ENCODE measurements around the gene NTN1. TPM values are rescaled to one million over a fixed set of nuclear protein-coding genes. Genes with fewer than 3 reads are reported as not detected.

NTN1 gene
- total RNA-seq, 1 experiment from 2014 or later, result 1.2 TPM

GRCh38 chr17:9140550-9141424 is 119.5 kb downstream of the NTN1 start:
- Histone ChIP-seq H3K27me3 (ENCODE audit: insufficient read depth, low read length) (no peaks in the 10 kb centered on the region), H3K4me2 (ENCODE audit: insufficient read depth, insufficient read length, low read length) (no peak overlapping the region), H2AK5ac (ENCODE audit: insufficient read length, low read length) (no peak overlapping the region), H4K91ac (ENCODE audit: insufficient read length, low read depth, low read length) (no peak overlapping the region), H3K18ac (ENCODE audit: insufficient read length, low read depth, low read length) (no peak overlapping the region), H2BK120ac (ENCODE audit: low read depth, low read length, poor library complexity, severe bottlenecking) (no peak overlapping the region), H3K27ac (ENCODE audit: insufficient read length, low read depth, low read length) (no peak overlapping the region), H4K8ac (replicated peaks; ENCODE audit: insufficient read length, low read depth, low read length) (no peak overlapping the region), H3K9ac (ENCODE audit: extremely low read depth, insufficient read length, low read length) (no peak overlapping the region), H2AFZ (ENCODE audit: low read length) (no peak overlapping the region), H3K23ac (ENCODE audit: insufficient read length, low read depth, low read length) (no peak overlapping the region), H3K56ac (ENCODE audit: insufficient read length, low read depth, low read length) (no peak overlapping the region), H3K23me2 (ENCODE audit: insufficient read length, low read depth, low read length, poor library complexity, severe bottlenecking) (no peaks in the 10 kb centered on the region), H3K79me1 (ENCODE audit: insufficient read depth, low read depth, low read length, poor library complexity, severe bottlenecking) (no peaks in the 10 kb centered on the region), H4K5ac (ENCODE audit: insufficient read length, low read depth, low read length) (no peak overlapping the region), H3K14ac (ENCODE audit: insufficient read depth, low read length) (no peak overlapping the region; the same call in 1 of the 2 replicates), H3K9me3 (ENCODE audit: control insufficient read depth, low read depth, low read length) (no peaks in the 10 kb centered on the region), H3T11ph (ENCODE audit: low read length) (no peak overlapping the region), H2BK15ac (ENCODE audit: low read depth, low read length) (no peak overlapping the region), H3K4me1 (ENCODE audit: insufficient read depth, low read length) (no peaks in the 10 kb centered on the region), H2BK20ac (ENCODE audit: low read depth, low read length, poor library complexity, severe bottlenecking) (no peak overlapping the region), H4K20me1 (ENCODE audit: control insufficient read depth, insufficient read depth, insufficient read length) (no peaks in the 10 kb centered on the region), H3K4ac (ENCODE audit: low read depth, low read length) (no peak overlapping the region), H3K79me2 (ENCODE audit: insufficient read depth, low read length) (no peaks in the 10 kb centered on the region), H2BK12ac (ENCODE audit: insufficient read length, low read depth, low read length) (no peak overlapping the region), H2BK5ac (ENCODE audit: insufficient read length, low read length) (no peak overlapping the region)
- Mint-ChIP-seq H3K4me3 (no peak overlapping the region), H3K27me3 (ENCODE audit: low read depth) (peaks cover 2% of the 10 kb centered on the region), H3K27ac (no peak overlapping the region), H3K9me3 (no peaks in the 10 kb centered on the region), H3K36me3 (ENCODE audit: insufficient read depth in 1 of 3, low read depth in 3 of 3) (no peaks in the 10 kb centered on the region), H3K4me1 (peaks cover 2 to 5% of the 10 kb centered on the region in 2 experiments; a peak in 2 of 4 replicates)
- DNase-seq, result no peak
- WGBS (ENCODE audit: extremely low coverage, insufficient read length, low lambda C conversion rate), result no CpG with 5 or more reads among the region's 13 CpGs
- no peak for TF ChIP-seq CTCF (conservative IDR thresholded peaks at IDR 0.05)
